ENCODE data around the gene ITSN1.

GRCh38 chr21:33801424-33802405 lies 159.4 kb downstream of the ITSN1 start:
- no peak for TF ChIP-seq YY1 (IDR thresholded peaks at IDR 0.05; ENCODE audit: insufficient read depth, insufficient replicate concordance, low read depth, low read length)
- no peak for TF ChIP-seq ZNF274 (CRISPR knock-in tag; IDR thresholded peaks at IDR 0.05)
- TF ChIP-seq PHB2 (IDR thresholded peaks at IDR 0.05; ENCODE audit: partially characterized antibody): no peak
- TF ChIP-seq ATF2 (CRISPR knock-in tag; IDR thresholded peaks at IDR 0.05): no peak
